ENCODE data around the gene PPP2R1B.

DNA sequence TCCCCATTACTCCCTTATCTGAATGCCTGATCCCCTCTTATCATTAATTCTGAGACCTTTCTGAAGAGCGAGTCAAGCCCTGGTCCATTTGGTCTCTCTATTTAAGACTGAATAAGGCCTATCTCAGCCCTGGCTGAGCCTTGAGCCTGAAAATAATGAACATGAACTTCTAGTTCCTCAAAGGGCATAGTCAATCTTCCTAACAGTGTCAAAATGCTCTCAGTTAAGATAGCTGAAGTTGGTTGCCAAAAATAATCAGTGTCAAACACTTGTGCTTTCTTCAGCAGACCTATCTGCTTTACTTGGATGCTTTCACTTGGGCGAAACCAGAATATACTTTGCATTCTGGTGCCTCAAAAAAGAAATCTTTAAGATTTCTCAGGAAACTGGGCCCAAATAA is 42.6 kb upstream of the PPP2R1B start:
- TF ChIP-seq, protein P1, sequence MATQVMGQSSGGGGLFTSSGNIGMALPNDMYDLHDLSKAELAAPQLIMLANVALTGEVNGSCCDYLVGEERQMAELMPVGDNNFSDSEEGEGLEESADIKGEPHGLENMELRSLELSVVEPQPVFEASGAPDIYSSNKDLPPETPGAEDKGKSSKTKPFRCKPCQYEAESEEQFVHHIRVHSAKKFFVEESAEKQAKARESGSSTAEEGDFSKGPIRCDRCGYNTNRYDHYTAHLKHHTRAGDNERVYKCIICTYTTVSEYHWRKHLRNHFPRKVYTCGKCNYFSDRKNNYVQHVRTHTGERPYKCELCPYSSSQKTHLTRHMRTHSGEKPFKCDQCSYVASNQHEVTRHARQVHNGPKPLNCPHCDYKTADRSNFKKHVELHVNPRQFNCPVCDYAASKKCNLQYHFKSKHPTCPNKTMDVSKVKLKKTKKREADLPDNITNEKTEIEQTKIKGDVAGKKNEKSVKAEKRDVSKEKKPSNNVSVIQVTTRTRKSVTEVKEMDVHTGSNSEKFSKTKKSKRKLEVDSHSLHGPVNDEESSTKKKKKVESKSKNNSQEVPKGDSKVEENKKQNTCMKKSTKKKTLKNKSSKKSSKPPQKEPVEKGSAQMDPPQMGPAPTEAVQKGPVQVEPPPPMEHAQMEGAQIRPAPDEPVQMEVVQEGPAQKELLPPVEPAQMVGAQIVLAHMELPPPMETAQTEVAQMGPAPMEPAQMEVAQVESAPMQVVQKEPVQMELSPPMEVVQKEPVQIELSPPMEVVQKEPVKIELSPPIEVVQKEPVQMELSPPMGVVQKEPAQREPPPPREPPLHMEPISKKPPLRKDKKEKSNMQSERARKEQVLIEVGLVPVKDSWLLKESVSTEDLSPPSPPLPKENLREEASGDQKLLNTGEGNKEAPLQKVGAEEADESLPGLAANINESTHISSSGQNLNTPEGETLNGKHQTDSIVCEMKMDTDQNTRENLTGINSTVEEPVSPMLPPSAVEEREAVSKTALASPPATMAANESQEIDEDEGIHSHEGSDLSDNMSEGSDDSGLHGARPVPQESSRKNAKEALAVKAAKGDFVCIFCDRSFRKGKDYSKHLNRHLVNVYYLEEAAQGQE (IDR thresholded peaks at IDR 0.05; ENCODE audit: insufficient replicate concordance, low read depth), result no peak
- TF ChIP-seq, protein P2, sequence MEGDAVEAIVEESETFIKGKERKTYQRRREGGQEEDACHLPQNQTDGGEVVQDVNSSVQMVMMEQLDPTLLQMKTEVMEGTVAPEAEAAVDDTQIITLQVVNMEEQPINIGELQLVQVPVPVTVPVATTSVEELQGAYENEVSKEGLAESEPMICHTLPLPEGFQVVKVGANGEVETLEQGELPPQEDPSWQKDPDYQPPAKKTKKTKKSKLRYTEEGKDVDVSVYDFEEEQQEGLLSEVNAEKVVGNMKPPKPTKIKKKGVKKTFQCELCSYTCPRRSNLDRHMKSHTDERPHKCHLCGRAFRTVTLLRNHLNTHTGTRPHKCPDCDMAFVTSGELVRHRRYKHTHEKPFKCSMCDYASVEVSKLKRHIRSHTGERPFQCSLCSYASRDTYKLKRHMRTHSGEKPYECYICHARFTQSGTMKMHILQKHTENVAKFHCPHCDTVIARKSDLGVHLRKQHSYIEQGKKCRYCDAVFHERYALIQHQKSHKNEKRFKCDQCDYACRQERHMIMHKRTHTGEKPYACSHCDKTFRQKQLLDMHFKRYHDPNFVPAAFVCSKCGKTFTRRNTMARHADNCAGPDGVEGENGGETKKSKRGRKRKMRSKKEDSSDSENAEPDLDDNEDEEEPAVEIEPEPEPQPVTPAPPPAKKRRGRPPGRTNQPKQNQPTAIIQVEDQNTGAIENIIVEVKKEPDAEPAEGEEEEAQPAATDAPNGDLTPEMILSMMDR (IDR thresholded peaks at IDR 0.05; ENCODE audit: insufficient read depth, low read length), result no peak
- TF ChIP-seq GABPA (IDR thresholded peaks at IDR 0.05; ENCODE audit: low read depth) (no peak), POLR2AphosphoS5 (IDR thresholded peaks at IDR 0.05; ENCODE audit: low read depth) (no peak), SPI1 (IDR thresholded peaks at IDR 0.05; ENCODE audit: borderline replicate concordance, low read depth) (no peak)

All from HL-60 (cell line).